AG04450 (cell line): ENCODE measurements around the gene C1QTNF9. TPM values are rescaled to one million over a fixed set of nuclear protein-coding genes. Genes with fewer than 3 reads are reported as not detected.
"Not testable (repeated sequence)": the region's sequence is repeated elsewhere in the genome, so short reads cannot be mapped to it uniquely, and the experiment has no call there.

Source experiments
- CTCF ChIA-PET: fragments of 300-600, 350-600 bp; formaldehyde crosslinking; extraction: SDS; loops from one replicate; lab custom pipeline; 2022; ENCODE audit warnings: antibody characterized with exemption, inconsistent platforms; lab: Charles Lee
- POLR2A ChIA-PET: fragments of 350-600 bp; formaldehyde crosslinking; extraction: SDS; loops from one replicate; lab custom pipeline; 2021; ENCODE audit warnings: antibody characterized with exemption, inconsistent platforms; lab: Yijun Ruan, JAX
- DNase-seq: peaks from one replicate; pipeline ENCODE4 v3.0.0-alpha.2; 2011; ENCODE audit warnings: low read depth, low spot score
- H3K27ac ChIP-seq: one replicate; pipeline ENCODE4 v1.5.1; 2012; ENCODE audit warnings: low read depth, low read length, control low read depth
- H3K27me3 ChIP-seq: one replicate; pipeline ENCODE4 v1.6.0; 2012; ENCODE audit warnings: low read length; ENCODE audit not compliant: control insufficient read depth, insufficient read depth
- H3K4me3 ChIP-seq: 2 replicates; pipeline ENCODE4 v1.5.1; 2011; ENCODE audit warnings: mild to moderate bottlenecking, low read depth, low read length, control low read depth
- H3K9me3 ChIP-seq: 2 replicates; pipeline ENCODE4 v1.5.1; 2012; ENCODE audit warnings: low read length; ENCODE audit not compliant: control insufficient read depth, insufficient read depth
- polyA plus RNA-seq: library from polyadenylated mRNA; depleted of rRNA; stranded (reverse); fragments of >200 nt; gene quantifications from 2 replicates; pipeline ENCODE4 v1.2.3, GENCODE V29; 2011
- TF ChIP-seq, protein P1 (sequence below): IDR thresholded peaks from 2 replicates; pipeline ENCODE4 v1.5.1; 2011; ENCODE audit warnings: low read depth, low read length, control low read depth, inconsistent platforms

C1QTNF9 gene
- polyA plus RNA-seq, 1 experiment, result 0.11 TPM

DNA sequence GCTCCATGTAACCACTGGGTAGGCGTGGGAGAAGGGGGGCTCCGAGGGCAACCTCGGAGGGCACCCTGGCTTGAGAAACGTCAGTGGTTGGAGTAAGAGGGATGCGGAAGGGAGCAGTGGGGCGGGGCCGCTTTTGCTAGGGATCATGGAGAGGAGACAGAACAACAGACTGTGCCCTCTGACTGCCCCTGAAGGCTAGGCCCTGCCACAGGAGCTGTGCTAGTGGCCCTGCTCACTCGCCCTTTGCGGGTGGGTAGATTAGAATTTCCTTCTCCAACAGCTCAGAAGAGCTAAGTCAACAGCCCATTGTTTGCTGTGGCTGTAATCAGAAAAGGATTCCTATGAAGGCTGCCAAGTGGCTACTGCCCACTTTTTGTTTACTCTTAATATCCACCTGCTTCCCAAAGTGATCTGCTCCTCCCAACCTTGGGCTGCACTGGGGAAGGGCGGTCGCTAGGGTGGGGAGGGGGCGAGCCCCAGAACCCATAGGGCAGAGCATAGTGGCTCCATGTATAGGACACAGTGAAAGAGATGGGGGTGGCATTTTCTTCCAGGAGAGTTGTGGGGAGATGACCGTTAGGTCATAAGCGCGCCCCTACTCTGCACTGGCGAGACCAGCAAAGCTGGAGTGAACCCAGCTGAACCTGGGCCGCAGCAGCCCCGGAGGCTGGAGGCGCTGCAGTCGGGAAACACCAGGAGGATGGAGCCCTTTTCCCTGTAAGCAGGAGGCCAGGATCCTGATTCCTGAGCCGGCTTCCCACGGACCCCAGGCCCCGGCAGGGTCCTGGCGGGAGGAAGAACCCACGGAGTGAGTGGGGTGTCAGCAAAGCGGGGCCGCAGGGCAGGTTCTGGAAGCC is 1.9 kb upstream of the C1QTNF9 start:
- ChIA-PET POLR2A (no interaction called here), CTCF (interaction anchor here (1.0 kb wide), 1 partner anchor 197 kb away, joined by 3 read pairs; no protein-coding TSS in a partner anchor)
- no peak for DNase-seq

DNA sequence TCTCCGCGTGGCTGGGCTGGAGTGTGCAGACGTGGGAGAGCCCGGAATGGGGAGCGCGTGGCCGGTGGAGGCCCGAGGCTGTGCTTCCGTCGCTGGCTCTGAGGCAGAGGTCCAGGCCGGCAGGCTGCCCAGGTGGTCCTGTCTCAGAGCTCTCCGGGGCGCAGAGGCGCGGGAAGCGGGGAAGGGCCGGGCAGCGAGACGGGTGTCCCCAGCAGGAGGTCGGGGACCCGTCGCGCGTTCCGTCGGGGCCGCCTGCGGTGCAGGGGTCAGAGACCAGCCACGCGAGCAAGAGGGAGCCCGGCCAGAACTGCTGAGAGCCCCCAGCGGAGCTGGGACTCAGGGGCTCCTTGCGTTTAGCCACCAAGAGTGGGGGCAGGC is 1.3 kb upstream of the C1QTNF9 start:
- no peak overlapping the region for H3K27ac ChIP-seq
- H3K9me3 ChIP-seq, result peaks cover 5% of the 10 kb centered on the region; the same call in 1 of the 2 replicates
- CTCF ChIA-PET, result no interaction called here
- no peak overlapping the region for H3K4me3 ChIP-seq
- peaks cover 2% of the 10 kb centered on the region for H3K27me3 ChIP-seq
- DNase-seq, result no peak
- POLR2A ChIA-PET, result no interaction called here
- TF ChIP-seq, protein P1, sequence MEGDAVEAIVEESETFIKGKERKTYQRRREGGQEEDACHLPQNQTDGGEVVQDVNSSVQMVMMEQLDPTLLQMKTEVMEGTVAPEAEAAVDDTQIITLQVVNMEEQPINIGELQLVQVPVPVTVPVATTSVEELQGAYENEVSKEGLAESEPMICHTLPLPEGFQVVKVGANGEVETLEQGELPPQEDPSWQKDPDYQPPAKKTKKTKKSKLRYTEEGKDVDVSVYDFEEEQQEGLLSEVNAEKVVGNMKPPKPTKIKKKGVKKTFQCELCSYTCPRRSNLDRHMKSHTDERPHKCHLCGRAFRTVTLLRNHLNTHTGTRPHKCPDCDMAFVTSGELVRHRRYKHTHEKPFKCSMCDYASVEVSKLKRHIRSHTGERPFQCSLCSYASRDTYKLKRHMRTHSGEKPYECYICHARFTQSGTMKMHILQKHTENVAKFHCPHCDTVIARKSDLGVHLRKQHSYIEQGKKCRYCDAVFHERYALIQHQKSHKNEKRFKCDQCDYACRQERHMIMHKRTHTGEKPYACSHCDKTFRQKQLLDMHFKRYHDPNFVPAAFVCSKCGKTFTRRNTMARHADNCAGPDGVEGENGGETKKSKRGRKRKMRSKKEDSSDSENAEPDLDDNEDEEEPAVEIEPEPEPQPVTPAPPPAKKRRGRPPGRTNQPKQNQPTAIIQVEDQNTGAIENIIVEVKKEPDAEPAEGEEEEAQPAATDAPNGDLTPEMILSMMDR, result no peak

More for the DNA sequence above, 1.9 kb upstream of the C1QTNF9 start:
- no peak overlapping the region for H3K4me3 ChIP-seq
- no peaks in the 10 kb centered on the region for H3K27me3 ChIP-seq
- TF ChIP-seq, protein P1, result no peak
- no peak overlapping the region for H3K27ac ChIP-seq
- peaks cover 5% of the 10 kb centered on the region; the same call in 1 of the 2 replicates for H3K9me3 ChIP-seq

DNA sequence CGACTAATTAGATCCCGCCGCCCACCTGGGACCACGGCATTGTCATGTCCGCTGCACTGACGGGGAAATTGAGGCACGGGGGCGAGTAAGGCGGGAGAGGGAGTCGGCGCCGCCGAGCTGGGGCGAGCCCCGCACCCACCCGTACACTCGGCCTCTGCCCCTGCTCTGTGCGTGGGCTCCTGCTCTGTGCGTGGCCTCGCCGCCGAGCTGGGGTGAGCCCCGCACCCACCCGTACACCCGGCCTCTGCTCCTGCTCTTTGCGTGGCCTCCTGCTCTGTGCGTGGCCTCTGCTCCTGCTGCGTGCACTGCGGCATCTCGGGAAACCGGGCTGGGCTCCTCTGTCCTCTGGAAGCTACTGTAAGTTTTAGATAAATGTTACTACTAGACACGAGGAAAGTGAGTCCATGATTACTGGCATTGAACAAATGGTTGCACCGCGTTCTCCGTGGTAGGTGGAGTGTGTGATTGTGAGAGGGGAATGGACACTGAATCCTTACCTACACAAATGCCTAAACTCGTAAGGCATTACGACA is 826 bp upstream of the C1QTNF9 start:
- POLR2A ChIA-PET, result no interaction called here
- CTCF ChIA-PET, result no interaction called here

DNA sequence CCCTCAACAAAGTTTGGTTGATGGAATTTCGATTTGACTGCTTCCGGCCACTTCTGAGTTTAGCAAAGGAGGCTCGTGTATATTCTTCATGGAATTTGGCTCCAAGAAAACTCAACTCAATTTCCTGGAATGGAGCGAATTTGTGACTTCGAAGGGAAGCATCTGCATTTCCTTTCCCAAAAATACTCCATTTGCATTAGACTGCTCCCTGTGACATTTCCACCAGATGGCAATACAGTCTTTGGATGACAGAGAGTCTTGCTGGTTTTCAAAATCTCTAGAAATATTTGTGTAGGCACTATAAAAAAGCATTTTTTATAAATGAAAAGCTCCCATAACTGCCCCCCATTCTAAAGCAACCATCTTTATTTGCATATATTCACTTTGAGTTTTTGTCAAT is 4.1 kb downstream of the C1QTNF9 start:
- Histone ChIP-seq H3K27me3 (peaks cover 10% of the 10 kb centered on the region), H3K4me3 (no peak overlapping the region), H3K9me3 (no peaks in the 10 kb centered on the region), H3K27ac (no peak overlapping the region)
- ChIA-PET CTCF (interaction anchor here (0.6 to 1.2 kb wide), 3 partner anchors 243 to 414 kb away, joined by 3 to 6 read pairs (median 3); no protein-coding TSS in a partner anchor), POLR2A (no interaction called here)
- DNase-seq, result no peak
- TF ChIP-seq, protein P1, result peak; percentile 30

More for the DNA sequence above, 826 bp upstream of the C1QTNF9 start:
- peaks cover 4% of the 10 kb centered on the region for H3K27me3 ChIP-seq
- TF ChIP-seq, protein P1, result no peak
- no peak for DNase-seq
- no peak overlapping the region for H3K4me3 ChIP-seq
- H3K9me3 ChIP-seq, result peaks cover 5% of the 10 kb centered on the region; the same call in 1 of the 2 replicates
- no peak overlapping the region for H3K27ac ChIP-seq

DNA sequence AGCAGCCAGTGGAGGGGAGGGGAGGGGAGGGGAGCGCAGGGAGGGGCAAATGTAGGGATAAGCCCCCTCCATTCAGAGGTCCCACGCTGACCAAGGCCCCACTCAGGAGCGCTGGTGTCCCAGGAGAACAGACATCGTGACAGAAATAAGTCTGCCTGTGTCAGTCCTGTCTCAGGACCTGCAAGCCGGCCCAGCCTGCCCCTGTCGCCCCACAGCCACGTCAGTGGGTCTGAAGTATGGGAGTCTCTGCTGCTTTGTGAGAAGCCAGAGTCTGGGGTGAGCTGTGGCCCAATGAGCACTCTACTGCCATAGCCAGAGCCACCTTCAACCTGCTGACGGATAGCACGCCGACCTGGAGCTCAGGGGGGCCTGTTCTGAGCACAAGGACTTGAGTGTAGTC is 8.5 kb downstream of the C1QTNF9 start:
- H3K9me3 ChIP-seq, H3K4me3 ChIP-seq, H3K27ac ChIP-seq, POLR2A ChIA-PET, CTCF ChIA-PET, DNase-seq: not testable (repeated sequence)
- H3K27me3 ChIP-seq, result peaks cover 16% of the 10 kb centered on the region

DNA sequence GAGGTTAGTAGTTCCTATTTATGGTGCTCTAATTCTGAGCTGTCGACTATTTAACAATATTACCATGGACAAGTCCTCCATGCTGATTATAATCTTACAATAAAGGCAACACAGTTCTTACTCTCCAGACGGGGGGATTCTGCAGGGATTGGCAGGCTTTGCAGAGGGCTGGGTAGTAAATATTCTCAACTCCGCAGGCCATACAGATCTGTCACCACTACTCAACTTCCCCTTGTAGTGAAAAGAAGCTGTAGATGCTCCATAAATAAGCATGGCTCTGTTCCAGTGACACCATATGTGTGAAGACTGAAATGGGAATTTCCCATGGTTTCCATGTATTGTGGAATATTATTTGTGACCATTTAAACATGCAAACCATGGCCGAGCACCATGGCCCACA is 9.5 kb downstream of the C1QTNF9 start:
- peaks cover 12% of the 10 kb centered on the region for H3K27me3 ChIP-seq
- H3K27ac ChIP-seq, H3K9me3 ChIP-seq, H3K4me3 ChIP-seq, POLR2A ChIA-PET, DNase-seq, CTCF ChIA-PET: not testable (repeated sequence)

DNA sequence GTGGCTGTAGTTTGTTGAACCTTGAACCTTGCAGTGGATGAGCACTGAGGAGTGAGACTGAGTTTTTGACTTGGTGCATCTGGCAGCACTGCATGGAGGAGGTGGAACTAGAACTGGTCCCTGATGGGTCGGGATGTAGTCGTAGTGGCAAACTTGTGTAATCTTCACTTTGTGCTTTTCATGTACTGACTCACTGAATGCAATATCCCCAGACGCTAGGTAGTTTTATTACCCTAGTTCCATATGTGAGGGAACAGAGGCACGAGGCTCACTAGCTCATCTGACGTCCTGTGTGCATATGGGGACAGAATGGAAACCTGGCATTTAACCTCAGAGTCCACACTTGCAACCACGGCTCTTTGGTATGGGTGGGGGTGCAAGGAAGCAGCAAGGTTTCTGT is 10.3 kb downstream of the C1QTNF9 start:
- H3K4me3 ChIP-seq, POLR2A ChIA-PET, H3K27ac ChIP-seq, DNase-seq, CTCF ChIA-PET, H3K9me3 ChIP-seq: not testable (repeated sequence)
- peaks cover 12% of the 10 kb centered on the region for H3K27me3 ChIP-seq

DNA sequence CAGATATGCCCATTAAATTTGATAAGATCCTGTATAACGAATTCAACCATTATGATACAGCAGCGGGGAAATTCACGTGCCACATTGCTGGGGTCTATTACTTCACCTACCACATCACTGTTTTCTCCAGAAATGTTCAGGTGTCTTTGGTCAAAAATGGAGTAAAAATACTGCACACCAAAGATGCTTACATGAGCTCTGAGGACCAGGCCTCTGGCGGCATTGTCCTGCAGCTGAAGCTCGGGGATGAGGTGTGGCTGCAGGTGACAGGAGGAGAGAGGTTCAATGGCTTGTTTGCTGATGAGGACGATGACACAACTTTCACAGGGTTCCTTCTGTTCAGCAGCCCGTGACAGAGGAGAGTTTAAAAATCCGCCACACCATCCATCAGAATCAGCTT is 12.0 kb downstream of the C1QTNF9 start:
- H3K4me3 ChIP-seq, H3K27ac ChIP-seq, H3K9me3 ChIP-seq, DNase-seq, POLR2A ChIA-PET: not testable (repeated sequence)
- CTCF ChIA-PET, result interaction anchor here (0.7 to 1.2 kb wide), 2 partner anchors 432 to 433 kb away, joined by 3 to 6 read pairs; partner anchors contain the start of gene MIPEP
- H3K27me3 ChIP-seq, result peaks cover 11% of the 10 kb centered on the region
